Lung (tissue), 12 donors: ENCODE measurements around the gene CELF6. TPM values are rescaled to one million over a fixed set of nuclear protein-coding genes. Genes with fewer than 3 reads are reported as not detected.

ENCODE experiments used
- ATAC-seq: fragments of 200-7000 bp; cut with Tn5 transposase; one replicate; pipeline ENCODE4 v1.9.1; 2020; ENCODE audit warnings: moderate number of reproducible peaks; ENCODE audit not compliant: insufficient read depth, low FRiP score
- DNase-seq, 3 donors: peaks; one replicate each; pipeline ENCODE4 v3.0.0-alpha.2; 2013 to 2017
- H3K27ac ChIP-seq, 2 donors: one replicate each; pipeline ENCODE4 v1.5.1; 2013; ENCODE audit warnings: mild to moderate bottlenecking in 2 of 2, moderate library complexity in 2 of 2, control low read depth in 1 of 2, inconsistent platforms in 1 of 2, low read depth in 1 of 2, low read length in 1 of 2
- H3K27me3 ChIP-seq, 3 donors: one replicate each; pipeline ENCODE4 v1.5.1; 2013; ENCODE audit warnings: low read length in 2 of 3; ENCODE audit not compliant: control insufficient read depth in 3 of 3, insufficient read depth in 3 of 3
- H3K36me3 ChIP-seq, 4 donors: one replicate each; pipeline ENCODE4 v1.5.1; 2013; ENCODE audit warnings: low read length in 4 of 4, mild to moderate bottlenecking in 1 of 4, moderate library complexity in 1 of 4; ENCODE audit not compliant: control insufficient read depth in 4 of 4, insufficient read depth in 4 of 4
- H3K4me1 ChIP-seq, 5 donors: one replicate each; pipeline ENCODE4 v1.5.1; 2013; ENCODE audit warnings: low read length in 5 of 5, mild to moderate bottlenecking in 2 of 5, moderate library complexity in 1 of 5; ENCODE audit not compliant: control insufficient read depth in 5 of 5, insufficient read depth in 5 of 5
- H3K4me3 ChIP-seq: one replicate; pipeline ENCODE4 v1.5.1; 2013; ENCODE audit warnings: mild to moderate bottlenecking, control low read depth, moderate library complexity
- H3K9ac ChIP-seq, 2 donors: one replicate each; pipeline ENCODE4 v1.5.1; 2013; ENCODE audit warnings: low read length in 2 of 2, control low read depth in 1 of 2; ENCODE audit not compliant: insufficient read depth in 1 of 2
- H3K9me3 ChIP-seq, 4 donors: one replicate each; pipeline ENCODE4 v1.5.1; 2013; ENCODE audit warnings: low read length in 3 of 4, mild to moderate bottlenecking in 1 of 4, moderate library complexity in 1 of 4; ENCODE audit not compliant: control insufficient read depth in 4 of 4, insufficient read depth in 3 of 4
- CTCF ChIP-seq: IDR thresholded peaks from 2 replicates; pipeline ENCODE4 v1.5.1; 2012; ENCODE audit warnings: mild to moderate bottlenecking; ENCODE audit errors: control extremely low read depth, extremely low read depth
- WGBS, 2 donors: extraction: QIAGEN DNeasy Blood & Tissue Kit; methylation state at CpG; one replicate each; pipeline ENCODE4 v1.1.7; 2013; 5-methylcytosine and 5-hydroxymethylcytosine counted together
- polyA plus RNA-seq, 2 donors: library from polyadenylated mRNA; stranded (reverse); fragments of 200-250 nt; gene quantifications; one replicate each; pipeline ENCODE4 v1.2.1, GENCODE V29; 2013
- total RNA-seq, 2 donors: library from RNA; depleted of rRNA in 1 of 2; stranded (reverse); fragments of >200 nt in 1 of 2; gene quantifications; one replicate each; pipeline ENCODE4 v1.2.1, GENCODE V29; 2014 to 2021
- donor health status: control.
- donor health status: control.
- donor health status: Bipolar disorder and iron deficiency.
- donor health status: healthy.
- donor health status: DM: yes; HTN: yes; CAD: no.

CELF6 gene
- total and polyA plus RNA-seq, 4 donors = 2.1 to 6.4 (median 3.4) TPM

- Histone ChIP-seq H3K36me3 (peaks cover 0 to 7% (median 3%) of the 10 kb centered on the region in 4 donors), H3K4me1 (peaks cover 0 to 12% (median 0%) of the 10 kb centered on the region in 5 donors), H3K27ac (no peak overlapping the region), H3K4me3 (no peak overlapping the region), H3K9ac (no peak overlapping the region), H3K9me3 (no peaks in the 10 kb centered on the region), H3K27me3 (no peaks in the 10 kb centered on the region)
- no peak for TF ChIP-seq CTCF
- 96 to 97% methylated on average over 2 of the region's 2 CpGs for WGBS, 2 donors
- no peak for ATAC-seq
- no peak for DNase-seq
Observed at GRCh38 chr15:72334842-72335241, 14.9 kb upstream of the CELF6 start.

- H3K9ac ChIP-seq = no peak overlapping the region
- H3K27me3 ChIP-seq = no peaks in the 10 kb centered on the region
- no peak for DNase-seq
- no peaks in the 10 kb centered on the region for H3K4me1 ChIP-seq
- H3K4me3 ChIP-seq = no peak overlapping the region
- TF ChIP-seq CTCF = no peak
- no peak for ATAC-seq
- H3K36me3 ChIP-seq = peaks cover 3 to 13% (median 11%) of the 10 kb centered on the region in 4 donors
- no peaks in the 10 kb centered on the region for H3K9me3 ChIP-seq
- H3K27ac ChIP-seq = no peak overlapping the region
- 90 to 92% methylated on average over 3 of the region's 3 CpGs for WGBS, 2 donors
Observed at GRCh38 chr15:72331021-72331420, 11.1 kb upstream of the CELF6 start.

GRCh38 chr15:72323752-72324151 is 3.8 kb upstream of the CELF6 start:
- Histone ChIP-seq H3K27ac (no peak overlapping the region), H3K4me1 (peaks cover 0 to 9% (median 0%) of the 10 kb centered on the region in 5 donors), H3K9ac (no peak overlapping the region), H3K27me3 (no peaks in the 10 kb centered on the region), H3K9me3 (peaks cover 0 to 5% (median 0%) of the 10 kb centered on the region in 4 donors), H3K4me3 (no peak overlapping the region), H3K36me3 (peaks cover 5 to 11% (median 9%) of the 10 kb centered on the region in 4 donors)
- TF ChIP-seq CTCF = no peak
- no peak for ATAC-seq
- WGBS, 2 donors = 98 to 100% methylated on average over 1 of the region's 1 CpG
- no peak for DNase-seq
